ENCODE measurements around the gene DPF1.

DNA sequence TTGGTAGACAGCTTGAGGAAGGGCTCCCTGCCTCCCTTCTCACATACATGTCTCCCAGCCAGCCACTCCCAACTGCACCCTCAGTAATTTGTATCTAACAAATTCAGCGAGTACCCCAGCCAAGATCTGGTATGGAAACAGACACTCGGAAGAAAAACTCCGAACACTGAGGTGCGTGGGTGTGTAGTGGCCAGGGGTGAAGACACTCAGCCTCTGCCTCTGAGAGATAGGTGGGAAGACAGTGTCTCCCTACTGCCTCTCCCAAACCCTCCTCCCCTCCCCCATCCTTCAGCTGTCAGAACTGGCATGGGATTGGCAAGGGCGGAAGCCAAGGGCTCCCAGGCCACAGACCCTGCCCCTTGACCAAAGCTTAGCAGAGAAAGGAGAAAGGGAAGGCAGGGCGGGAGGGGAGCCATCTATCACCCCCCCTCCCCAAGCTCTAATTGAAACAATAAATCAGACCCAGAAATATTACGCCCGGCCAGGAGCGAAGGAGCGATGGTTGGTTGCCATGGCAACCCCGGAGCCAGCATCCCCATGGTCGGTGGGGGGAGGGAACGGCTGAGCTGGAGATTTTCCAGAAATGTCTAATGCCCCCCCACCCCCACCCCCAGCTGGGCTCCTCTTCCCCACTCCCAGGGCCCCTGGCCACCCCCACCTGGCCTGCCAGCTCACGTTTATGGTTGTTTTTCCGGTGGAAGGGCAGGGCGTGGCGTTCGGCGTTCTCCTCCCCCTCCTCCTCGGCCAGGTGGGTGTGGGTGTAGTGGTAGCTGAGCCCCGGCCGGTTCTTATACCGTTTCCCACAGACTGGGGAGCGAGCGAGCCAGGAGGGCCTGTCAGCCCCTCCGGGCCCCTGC, 7.0 kb downstream of the DPF1 start:
- TF ChIP-seq POLR2A (IDR thresholded peaks at IDR 0.05; ENCODE audit: low read length) (no peak), GATA1 (IDR thresholded peaks at IDR 0.05; ENCODE audit: low read depth, low read length) (no peak)

Measured in erythroblast (primary cell).